HEK293 (cell line): ENCODE data around the gene NLRP4.
A peak's percentile ranks its signal among the peaks of the same experiment; 100 is the strongest.
"Not testable (repeated sequence)": the region's sequence is repeated elsewhere in the genome, so short reads cannot be mapped to it uniquely, and the experiment has no call there.

ENCODE experiments used
- CTCF ChIA-PET: fragments of 350-600 bp; formaldehyde crosslinking; extraction: SDS; loops from one replicate; lab custom pipeline; 2021; ENCODE audit warnings: antibody characterized with exemption; lab: Yijun Ruan, JAX
- POLR2A ChIA-PET: fragments of 300-600 bp; formaldehyde crosslinking; extraction: SDS; loops from one replicate; lab custom pipeline; 2020; ENCODE audit warnings: antibody characterized with exemption, inconsistent platforms; lab: Yijun Ruan, JAX
- H3K27ac ChIP-seq: fragments of 200-500 bp; sonication (Bioruptor generic); 2 replicates; pipeline ENCODE4 v1.5.1; 2014; ENCODE audit warnings: low read depth, low read length, control low read depth, inconsistent platforms; ENCODE audit errors: extremely low read depth
- H3K36me3 ChIP-seq, 2 experiments: fragments of 200-500 bp in 1 of 2; sonication (Bioruptor generic) in 1 of 2; 1 replicate in 1 of 2; 2 replicates in 1 of 2; pipeline ENCODE4 v1.5.1; 2014 to 2017; ENCODE audit warnings: inconsistent platforms in 2 of 2, low read length in 2 of 2; ENCODE audit not compliant: control insufficient read depth in 2 of 2, insufficient read depth in 1 of 2
- H3K4me1 ChIP-seq: fragments of 200-500 bp; sonication (Bioruptor generic); 2 replicates; pipeline ENCODE4 v1.5.1; 2014; ENCODE audit warnings: mild to moderate bottlenecking, low read length, inconsistent platforms; ENCODE audit not compliant: control insufficient read depth, insufficient read depth
- H3K4me3 ChIP-seq: 2 replicates; pipeline ENCODE4 v1.5.1; 2011; ENCODE audit warnings: low read depth, mild to moderate bottlenecking, control low read depth, low read length, moderate library complexity
- H3K9me3 ChIP-seq: fragments of 200-500 bp; sonication (Bioruptor generic); 2 replicates; pipeline ENCODE4 v1.5.1; 2014; ENCODE audit warnings: low read depth, low read length, inconsistent platforms; ENCODE audit not compliant: control insufficient read depth, insufficient read depth
- BCL11A ChIP-seq: fragments of 450-650 bp; formaldehyde crosslinking; IDR thresholded peaks from 2 replicates; pipeline ENCODE4 v1.5.1; 2016; ENCODE audit warnings: low read depth, missing biosample characterization, missing genetic modification characterization
- RBAK ChIP-seq: fragments of 450-650 bp; formaldehyde crosslinking; IDR thresholded peaks from 2 replicates; pipeline ENCODE4 v1.5.1; 2016; ENCODE audit warnings: missing biosample characterization, missing genetic modification characterization
- REPIN1 ChIP-seq: fragments of 450-650 bp; formaldehyde crosslinking; IDR thresholded peaks from 2 replicates; pipeline ENCODE4 v1.5.1; 2017; ENCODE audit warnings: missing biosample characterization, missing genetic modification characterization, low read depth
- ZBTB21 ChIP-seq: fragments of 450-650 bp; formaldehyde crosslinking; IDR thresholded peaks from 2 replicates; pipeline ENCODE4 v1.5.1; 2017; ENCODE audit warnings: missing biosample characterization, missing genetic modification characterization
- ZBTB49 ChIP-seq: fragments of 450-650 bp; formaldehyde crosslinking; IDR thresholded peaks from 2 replicates; pipeline ENCODE4 v1.5.1; 2016; ENCODE audit warnings: missing biosample characterization, missing genetic modification characterization, low read depth
- ZEB2 ChIP-seq: fragments of 450-650 bp; formaldehyde crosslinking; IDR thresholded peaks from 2 replicates; pipeline ENCODE4 v1.5.1; 2016; ENCODE audit warnings: missing biosample characterization, missing genetic modification characterization
- ZFP37 ChIP-seq: fragments of 450-650 bp; formaldehyde crosslinking; IDR thresholded peaks from 2 replicates; pipeline ENCODE4 v1.5.1; 2016; ENCODE audit warnings: missing biosample characterization, missing genetic modification characterization
- ZNF146 ChIP-seq: fragments of 450-650 bp; formaldehyde crosslinking; IDR thresholded peaks from 2 replicates; pipeline ENCODE4 v1.5.1; 2016; ENCODE audit warnings: missing biosample characterization, missing genetic modification characterization
- ZNF157 ChIP-seq: fragments of 450-650 bp; formaldehyde crosslinking; IDR thresholded peaks from 2 replicates; pipeline ENCODE4 v1.5.1; 2016; ENCODE audit warnings: missing biosample characterization, missing genetic modification characterization
- ZNF202 ChIP-seq: fragments of 450-650 bp; formaldehyde crosslinking; IDR thresholded peaks from 2 replicates; pipeline ENCODE4 v1.5.1; 2016; ENCODE audit warnings: missing biosample characterization, missing genetic modification characterization, borderline replicate concordance
- ZNF214 ChIP-seq: fragments of 450-650 bp; formaldehyde crosslinking; IDR thresholded peaks from 2 replicates; pipeline ENCODE4 v1.5.1; 2017; ENCODE audit warnings: missing biosample characterization, mild to moderate bottlenecking, missing genetic modification characterization, borderline replicate concordance
- ZNF274 ChIP-seq, 2 experiments: fragments of 200-500 bp in 1 of 2; fragments of 450-650 bp in 1 of 2; sonication (Bioruptor generic) in 1 of 2; formaldehyde crosslinking in 1 of 2; IDR thresholded peaks; 2 replicates each; pipeline versions ENCODE4 v1.5.1 to v1.6.1; 2014 to 2016; ENCODE audit warnings: borderline replicate concordance in 1 of 2, inconsistent platforms in 1 of 2, low read length in 1 of 2, missing biosample characterization in 1 of 2, missing genetic modification characterization in 1 of 2
- ZNF624 ChIP-seq: fragments of 450-650 bp; formaldehyde crosslinking; IDR thresholded peaks from 2 replicates; pipeline ENCODE4 v1.5.1; 2017; ENCODE audit warnings: missing biosample characterization, missing genetic modification characterization
- ZNF645 ChIP-seq: fragments of 450-650 bp; formaldehyde crosslinking; IDR thresholded peaks from 2 replicates; pipeline ENCODE4; 2016; ENCODE audit warnings: missing biosample characterization, missing genetic modification characterization
- ZSCAN18 ChIP-seq: fragments of 450-650 bp; formaldehyde crosslinking; IDR thresholded peaks from 2 replicates; pipeline ENCODE4 v1.5.1; 2016; ENCODE audit warnings: missing biosample characterization, missing genetic modification characterization
- TF ChIP-seq, protein P1 (sequence below): fragments of 450-650 bp; formaldehyde crosslinking; IDR thresholded peaks from 2 replicates; pipeline ENCODE4 v1.5.1; 2016; ENCODE audit warnings: missing biosample characterization, missing genetic modification characterization, borderline replicate concordance
- TF ChIP-seq, protein P2 (sequence below): fragments of 450-650 bp; formaldehyde crosslinking; IDR thresholded peaks from 2 replicates; pipeline ENCODE4 v1.5.1; 2016; ENCODE audit warnings: missing biosample characterization, missing genetic modification characterization

NLRP4 gene

GRCh38 chr19:55927991-55928390 is 91.7 kb downstream of the NLRP4 start:
- Histone ChIP-seq H3K27ac (no peak overlapping the region), H3K4me3 (no peak overlapping the region), H3K36me3 (no peaks in the 10 kb centered on the region), H3K9me3 (no peaks in the 10 kb centered on the region), H3K4me1 (no peaks in the 10 kb centered on the region)
- ChIA-PET POLR2A (no interaction called here), CTCF (no interaction called here)
- TF ChIP-seq ZSCAN18 (no peak), ZNF645 (tag by site-specific recombination) (no peak), ZNF214 (no peak), ZBTB49 (tag by site-specific recombination) (no peak), BCL11A (no peak), ZEB2 (tag by site-specific recombination) (no peak), ZNF157 (no peak), REPIN1 (tag by site-specific recombination) (no peak), ZNF624 (tag by site-specific recombination) (no peak), ZBTB21 (tag by site-specific recombination) (no peak), ZFP37 (no peak), RBAK (tag by site-specific recombination) (no peak), ZNF202 (tag by site-specific recombination) (no peak), ZNF274 (IDR thresholded peaks at IDR 0.05; ENCODE audit: low read length) (no peak), ZNF274 (tag by site-specific recombination; IDR thresholded peaks at IDR 0.05; ENCODE audit: borderline replicate concordance) (no peak)
- TF ChIP-seq, protein P1, sequence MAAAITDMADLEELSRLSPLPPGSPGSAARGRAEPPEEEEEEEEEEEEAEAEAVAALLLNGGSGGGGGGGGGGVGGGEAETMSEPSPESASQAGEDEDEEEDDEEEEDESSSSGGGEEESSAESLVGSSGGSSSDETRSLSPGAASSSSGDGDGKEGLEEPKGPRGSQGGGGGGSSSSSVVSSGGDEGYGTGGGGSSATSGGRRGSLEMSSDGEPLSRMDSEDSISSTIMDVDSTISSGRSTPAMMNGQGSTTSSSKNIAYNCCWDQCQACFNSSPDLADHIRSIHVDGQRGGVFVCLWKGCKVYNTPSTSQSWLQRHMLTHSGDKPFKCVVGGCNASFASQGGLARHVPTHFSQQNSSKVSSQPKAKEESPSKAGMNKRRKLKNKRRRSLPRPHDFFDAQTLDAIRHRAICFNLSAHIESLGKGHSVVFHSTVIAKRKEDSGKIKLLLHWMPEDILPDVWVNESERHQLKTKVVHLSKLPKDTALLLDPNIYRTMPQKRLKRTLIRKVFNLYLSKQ (tag by site-specific recombination), result no peak
- TF ChIP-seq, protein P2, sequence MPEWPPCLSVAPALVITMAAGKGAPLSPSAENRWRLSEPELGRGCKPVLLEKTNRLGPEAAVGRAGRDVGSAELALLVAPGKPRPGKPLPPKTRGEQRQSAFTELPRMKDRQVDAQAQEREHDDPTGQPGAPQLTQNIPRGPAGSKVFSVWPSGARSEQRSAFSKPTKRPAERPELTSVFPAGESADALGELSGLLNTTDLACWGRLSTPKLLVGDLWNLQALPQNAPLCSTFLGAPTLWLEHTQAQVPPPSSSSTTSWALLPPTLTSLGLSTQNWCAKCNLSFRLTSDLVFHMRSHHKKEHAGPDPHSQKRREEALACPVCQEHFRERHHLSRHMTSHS (tag by site-specific recombination), result no peak
- TF ChIP-seq, all 188 proteins: peak for 0

DNA sequence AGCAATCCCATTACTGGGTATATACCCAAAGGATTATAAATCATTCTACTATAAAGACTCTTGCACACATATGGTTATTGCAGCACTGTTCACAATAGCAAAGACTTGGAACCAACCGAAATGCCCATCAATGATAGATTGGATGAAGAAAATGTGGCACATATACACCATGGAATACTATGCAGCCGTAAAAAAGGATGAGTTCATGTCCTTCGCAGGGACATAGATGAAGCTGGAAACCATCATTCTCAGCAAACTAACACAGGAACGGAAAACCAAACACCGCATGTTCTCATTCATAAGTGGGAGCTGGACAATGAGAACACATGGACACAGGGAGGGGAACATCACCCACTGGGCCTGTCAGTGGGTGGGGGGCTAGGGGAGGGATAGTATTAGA is 92.9 kb downstream of the NLRP4 start:
- H3K4me3 ChIP-seq, H3K4me1 ChIP-seq, H3K36me3 ChIP-seq, H3K27ac ChIP-seq, H3K9me3 ChIP-seq, POLR2A ChIA-PET: not testable (repeated sequence)
- peak; percentile 52; the same call in 1 of the 2 replicates for TF ChIP-seq ZNF146
- CTCF ChIA-PET, result interaction anchor here (0.6 kb wide), 1 partner anchor 653 kb away, joined by 7 read pairs; no protein-coding TSS in a partner anchor
